ENCODE measurements around the gene FAM111A. TPM values are rescaled to one million over a fixed set of nuclear protein-coding genes. Genes with fewer than 3 reads are reported as not detected.

FAM111A gene
- total RNA-seq, 1 donor from 2014 or later, result 64.3 TPM

GRCh38 chr11:59186130-59186594, 43.5 kb downstream of the FAM111A start:
- ChIA-PET CTCF (interaction anchor here (0.6 to 8.3 kb wide), 9 partner anchors 9 to 103 kb away, joined by 3 to 102 read pairs (median 6); partner anchors contain the start of genes DTX4 and MPEG1), POLR2A (interaction anchor here (0.6 to 1.2 kb wide), 4 partner anchors 12 to 657 kb away, joined by 3 to 6 read pairs (median 4); partner anchors contain the start of gene DTX4)
- TF ChIP-seq CTCF (IDR thresholded peaks at IDR 0.05), result peak; percentile 22
- H3K4me1 Mint-ChIP-seq, result peaks cover 20% of the 10 kb centered on the region
- intact Hi-C loops (cut with micrococcal nuclease), result loop anchor here (1.0 kb wide), 1 partner anchor 15 kb away; no protein-coding TSS in a partner anchor
- peak overlapping the region; percentile 24 for H3K27ac Mint-ChIP-seq
- no peaks in the 10 kb centered on the region for H3K27me3 Mint-ChIP-seq
- no peak overlapping the region for H3K4me3 Mint-ChIP-seq
- H3K9me3 Mint-ChIP-seq, result no peaks in the 10 kb centered on the region
- DNase-seq (peak; percentile 44), ATAC-seq (ENCODE audit: low read depth) (peak; percentile 69)
- peaks cover 89% of the 10 kb centered on the region for H3K36me3 Mint-ChIP-seq (ENCODE audit: low read depth)

- Mint-ChIP-seq H3K27me3 (no peaks in the 10 kb centered on the region), H3K4me3 (no peak overlapping the region), H3K36me3 (ENCODE audit: low read depth) (peaks cover 89% of the 10 kb centered on the region), H3K4me1 (peaks cover 22% of the 10 kb centered on the region), H3K27ac (no peak overlapping the region), H3K9me3 (no peaks in the 10 kb centered on the region)
- ChIA-PET CTCF (interaction anchor here (1.2 to 8.3 kb wide), 5 partner anchors 13 to 102 kb away, joined by 3 to 102 read pairs (median 6); partner anchors contain the start of gene DTX4), POLR2A (interaction anchor here (0.6 to 1.2 kb wide), 2 partner anchors 16 to 537 kb away, joined by 3 to 4 read pairs; partner anchors contain the start of gene DTX4)
- intact Hi-C loops (cut with micrococcal nuclease), result no loop called here
- no peak for DNase-seq
- no peak for ATAC-seq (ENCODE audit: low read depth)
- TF ChIP-seq CTCF (IDR thresholded peaks at IDR 0.05), result no peak
These were observed 44.4 kb downstream of the FAM111A start for GRCh38 chr11:59187035-59187434.

- H3K36me3 Mint-ChIP-seq (ENCODE audit: low read depth), result peaks cover 89% of the 10 kb centered on the region
- no peaks in the 10 kb centered on the region for H3K9me3 Mint-ChIP-seq
- H3K27me3 Mint-ChIP-seq, result no peaks in the 10 kb centered on the region
- ChIA-PET CTCF (interaction anchor here (1.7 to 8.3 kb wide), 2 partner anchors 14 to 35 kb away, joined by 4 to 102 read pairs; partner anchors contain the start of gene DTX4), POLR2A (interaction anchor here (0.6 to 1.1 kb wide), 3 partner anchors 15 to 537 kb away, joined by 3 read pairs; partner anchors contain the start of gene DTX4)
- no peak for ATAC-seq (ENCODE audit: low read depth)
- intact Hi-C loops (cut with micrococcal nuclease), result no loop called here
- H3K4me3 Mint-ChIP-seq, result no peak overlapping the region
- peaks cover 22% of the 10 kb centered on the region for H3K4me1 Mint-ChIP-seq
- DNase-seq, result no peak
- TF ChIP-seq CTCF (IDR thresholded peaks at IDR 0.05), result no peak
- no peak overlapping the region for H3K27ac Mint-ChIP-seq
These were observed 44.9 kb downstream of the FAM111A start for GRCh38 chr11:59187587-59187986.

GRCh38 chr11:59188954-59189353, 46.3 kb downstream of the FAM111A start:
- no peak overlapping the region for H3K27ac Mint-ChIP-seq
- ChIA-PET POLR2A (interaction anchor here (1.1 kb wide), 1 partner anchor 17 kb away, joined by 3 read pairs; the partner anchor contains the start of gene DTX4), CTCF (interaction anchor here (1.7 kb wide), 1 partner anchor 33 kb away, joined by 4 read pairs; no protein-coding TSS in a partner anchor)
- peaks cover 89% of the 10 kb centered on the region for H3K36me3 Mint-ChIP-seq (ENCODE audit: low read depth)
- TF ChIP-seq CTCF (IDR thresholded peaks at IDR 0.05), result no peak
- H3K4me1 Mint-ChIP-seq, result peaks cover 20% of the 10 kb centered on the region
- no peak for DNase-seq
- H3K9me3 Mint-ChIP-seq, result no peaks in the 10 kb centered on the region
- intact Hi-C loops (cut with micrococcal nuclease), result no loop called here
- H3K4me3 Mint-ChIP-seq, result no peak overlapping the region
- H3K27me3 Mint-ChIP-seq, result no peaks in the 10 kb centered on the region
- ATAC-seq (ENCODE audit: low read depth), result no peak

- H3K27me3 Mint-ChIP-seq, result no peaks in the 10 kb centered on the region
- ATAC-seq (ENCODE audit: low read depth) (no peak), DNase-seq (no peak)
- H3K27ac Mint-ChIP-seq, result no peak overlapping the region
- H3K9me3 Mint-ChIP-seq, result no peaks in the 10 kb centered on the region
- H3K36me3 Mint-ChIP-seq (ENCODE audit: low read depth), result peaks cover 89% of the 10 kb centered on the region
- peaks cover 18% of the 10 kb centered on the region for H3K4me1 Mint-ChIP-seq
- ChIA-PET POLR2A (no interaction called here), CTCF (interaction anchor here (1.1 kb wide), 1 partner anchor 18 kb away, joined by 7 read pairs; the partner anchor contains the start of gene DTX4)
- intact Hi-C loops (cut with micrococcal nuclease), result no loop called here
- TF ChIP-seq CTCF (IDR thresholded peaks at IDR 0.05), result no peak
- H3K4me3 Mint-ChIP-seq, result no peak overlapping the region
These were observed 47.3 kb downstream of the FAM111A start for GRCh38 chr11:59189986-59190385.
